ENCODE results near the gene FAM163A. TPM values are rescaled to one million over a fixed set of nuclear protein-coding genes. Genes with fewer than 3 reads are reported as not detected.
"Not testable (repeated sequence)": the region's sequence is repeated elsewhere in the genome, so short reads cannot be mapped to it uniquely, and the experiment has no call there.

FAM163A gene
- total and polyA plus RNA-seq, 7 experiments from 2014 or later = 0.06 to 0.17 (median 0.14) TPM; not detected in 4

DNA sequence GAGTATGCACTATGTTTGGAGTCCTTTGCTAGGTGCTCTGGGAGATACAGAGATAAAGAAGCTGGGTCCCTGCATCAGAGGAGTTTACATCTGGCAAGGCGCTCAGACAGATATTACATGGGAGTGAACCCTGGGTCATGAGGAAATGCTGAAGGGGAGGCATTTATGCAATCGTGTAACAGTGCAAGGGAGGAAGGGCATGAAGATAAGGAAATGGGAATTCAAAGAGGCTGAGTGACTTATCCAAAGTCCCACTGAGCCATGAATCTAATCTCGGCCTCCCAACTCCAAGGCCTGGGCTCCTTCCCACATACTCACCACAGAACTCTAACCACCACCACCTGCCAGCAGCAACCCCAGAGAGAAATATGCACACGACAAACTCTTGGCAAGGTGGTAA, 51.6 kb downstream of the FAM163A start:
- H3K4me3 Mint-ChIP-seq = no peak overlapping the region
- CTCF ChIA-PET = interaction anchor here (1.9 kb wide), 1 partner anchor 15 kb away, joined by 5 read pairs; no protein-coding TSS in a partner anchor

DNA sequence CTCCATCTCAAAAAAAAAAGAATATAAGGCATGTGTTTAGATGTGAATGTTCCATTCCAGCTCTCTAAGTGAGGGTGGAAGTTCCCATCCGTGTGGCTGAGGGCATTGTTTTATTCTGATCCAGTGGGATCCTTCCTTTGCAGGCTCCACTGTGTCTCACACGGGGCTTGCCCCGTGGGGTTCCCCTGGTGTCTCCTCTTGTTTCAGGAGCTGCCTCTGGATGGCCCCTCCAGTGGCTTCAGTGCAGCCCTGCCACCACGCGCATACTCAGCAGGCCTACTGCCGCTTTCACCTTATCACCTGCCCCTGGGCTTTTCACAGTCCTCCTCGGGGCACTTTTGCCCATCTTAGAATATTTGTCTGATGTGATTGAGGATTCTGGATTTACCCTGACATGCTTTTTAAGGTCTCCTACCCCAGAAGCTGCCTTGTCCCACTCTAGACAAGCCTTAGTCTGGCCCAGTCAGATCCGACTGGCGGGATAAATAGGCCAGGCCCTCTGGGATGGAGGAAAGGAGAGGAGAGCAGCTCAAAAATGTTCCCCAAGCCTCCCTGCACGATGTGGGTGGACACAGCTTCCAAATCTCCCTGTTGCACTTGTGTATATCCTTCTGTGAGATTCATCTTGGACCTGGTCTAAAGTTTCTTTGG, 55.2 kb downstream of the FAM163A start:
- ATAC-seq (no peak), DNase-seq (no peak)
- H3K36me3 Mint-ChIP-seq = no peaks in the 10 kb centered on the region
- ChIA-PET CTCF (interaction anchor here (1.1 to 1.4 kb wide), 3 partner anchors 11 to 369 kb away, joined by 4 to 5 read pairs (median 4); no protein-coding TSS in a partner anchor), POLR2A (no interaction called here)
- H3K27ac Mint-ChIP-seq = no peak overlapping the region
- Histone ChIP-seq H3K27ac (ENCODE audit: low read depth, low read length) (no peak overlapping the region), H3K4me3 (ENCODE audit: low read length) (no peak overlapping the region), H3K27me3 (ENCODE audit: control insufficient read depth in 2 of 2, insufficient read depth in 2 of 2, low read length in 2 of 2) (no peaks in the 10 kb centered on the region), H3K9me3 (ENCODE audit: control insufficient read depth in 2 of 3, low read length in 3 of 3) (no peaks in the 10 kb centered on the region), H3K4me1 (ENCODE audit: control insufficient read depth in 2 of 2, insufficient read depth in 2 of 2, low read length in 2 of 2) (no peaks in the 10 kb centered on the region), H3K36me3 (ENCODE audit: control insufficient read depth in 2 of 3, insufficient read depth in 3 of 3, low read length in 3 of 3) (no peaks in the 10 kb centered on the region)
- peaks cover 0 to 8% (median 0%) of the 10 kb centered on the region in 5 donors for H3K27me3 Mint-ChIP-seq
- no peak overlapping the region for H3K4me3 Mint-ChIP-seq
- H3K9me3 Mint-ChIP-seq = no peaks in the 10 kb centered on the region
- intact Hi-C loops (cut with micrococcal nuclease) = no loop called here
- peaks cover 0 to 2% (median 0%) of the 10 kb centered on the region in 7 donors for H3K4me1 Mint-ChIP-seq

More for the DNA sequence above, 51.6 kb downstream of the FAM163A start:
- POLR2A ChIA-PET = no interaction called here
- H3K27me3 Mint-ChIP-seq = peaks cover 0 to 14% (median 0%) of the 10 kb centered on the region in 5 donors
- peaks cover 0 to 2% (median 0%) of the 10 kb centered on the region in 7 donors for H3K4me1 Mint-ChIP-seq
- no peak overlapping the region for H3K4me3 ChIP-seq (ENCODE audit: low read length)
- H3K36me3 ChIP-seq (ENCODE audit: control insufficient read depth in 2 of 3, insufficient read depth in 3 of 3, low read length in 3 of 3) = no peaks in the 10 kb centered on the region
- H3K27me3 ChIP-seq (ENCODE audit: control insufficient read depth in 2 of 2, insufficient read depth in 2 of 2, low read length in 2 of 2) = no peaks in the 10 kb centered on the region
- no peak for DNase-seq
- H3K9me3 ChIP-seq (ENCODE audit: control insufficient read depth in 2 of 3, low read length in 3 of 3) = no peaks in the 10 kb centered on the region
- H3K27ac ChIP-seq (ENCODE audit: low read depth, low read length) = no peak overlapping the region
- intact Hi-C loops (cut with micrococcal nuclease) = no loop called here
- H3K27ac Mint-ChIP-seq = peak overlapping the region in 1 of 9 donors; percentile 28
- no peaks in the 10 kb centered on the region for H3K9me3 Mint-ChIP-seq
- no peaks in the 10 kb centered on the region for H3K36me3 Mint-ChIP-seq
- no peaks in the 10 kb centered on the region for H3K4me1 ChIP-seq (ENCODE audit: control insufficient read depth in 2 of 2, insufficient read depth in 2 of 2, low read length in 2 of 2)
- no peak for ATAC-seq

DNA sequence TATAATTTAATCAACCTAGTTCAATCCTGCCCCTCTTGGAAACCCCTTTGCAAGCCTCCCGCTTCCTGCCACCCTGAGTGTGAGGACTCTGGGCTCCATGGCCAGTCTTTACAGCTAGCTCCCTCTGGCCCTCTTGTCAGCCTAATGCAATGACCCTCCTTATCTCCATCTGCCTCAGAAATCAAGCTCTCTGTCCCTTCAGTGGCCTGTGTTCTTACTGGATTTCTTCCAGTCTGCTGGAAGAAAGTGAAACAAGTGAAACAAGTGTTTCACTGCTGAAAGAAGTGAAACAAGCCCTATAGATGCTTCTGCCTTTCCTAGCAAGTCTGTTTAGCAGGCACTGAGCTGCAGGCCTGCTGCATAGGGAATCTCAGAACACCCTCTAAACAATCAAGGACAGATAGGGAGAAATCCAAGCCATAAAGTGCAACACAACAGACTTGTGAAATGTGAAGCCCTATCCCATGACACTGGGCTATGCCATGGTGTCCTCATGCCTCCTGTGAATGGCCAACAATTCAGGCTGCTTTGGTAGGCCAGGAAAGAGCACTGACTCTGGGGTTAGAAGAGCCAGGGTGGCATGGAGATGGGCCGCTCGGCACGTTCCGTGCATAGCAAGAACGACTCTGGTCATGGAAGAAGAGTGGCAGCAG, 55.9 kb downstream of the FAM163A start:
- Histone ChIP-seq H3K36me3 (ENCODE audit: control insufficient read depth in 2 of 3, insufficient read depth in 3 of 3, low read length in 3 of 3) (no peaks in the 10 kb centered on the region), H3K27me3 (ENCODE audit: control insufficient read depth in 2 of 2, insufficient read depth in 2 of 2, low read length in 2 of 2) (no peaks in the 10 kb centered on the region), H3K27ac (ENCODE audit: low read depth, low read length) (no peak overlapping the region), H3K9me3 (ENCODE audit: control insufficient read depth in 2 of 3, low read length in 3 of 3) (no peaks in the 10 kb centered on the region), H3K4me3 (ENCODE audit: low read length) (no peak overlapping the region), H3K4me1 (ENCODE audit: control insufficient read depth in 2 of 2, insufficient read depth in 2 of 2, low read length in 2 of 2) (no peaks in the 10 kb centered on the region)
- Mint-ChIP-seq H3K9me3 (no peaks in the 10 kb centered on the region), H3K27ac (no peak overlapping the region), H3K36me3 (no peaks in the 10 kb centered on the region), H3K4me1 (peaks cover 0 to 2% (median 0%) of the 10 kb centered on the region in 7 donors), H3K27me3 (peaks cover 0 to 8% (median 0%) of the 10 kb centered on the region in 5 donors), H3K4me3 (no peak overlapping the region)
- POLR2A ChIA-PET = no interaction called here
- no peak for DNase-seq
- no peak for ATAC-seq
- CTCF ChIA-PET = interaction anchor here (1.3 kb wide), 1 partner anchor 11 kb away, joined by 5 read pairs; no protein-coding TSS in a partner anchor
- intact Hi-C loops (cut with micrococcal nuclease) = no loop called here

DNA sequence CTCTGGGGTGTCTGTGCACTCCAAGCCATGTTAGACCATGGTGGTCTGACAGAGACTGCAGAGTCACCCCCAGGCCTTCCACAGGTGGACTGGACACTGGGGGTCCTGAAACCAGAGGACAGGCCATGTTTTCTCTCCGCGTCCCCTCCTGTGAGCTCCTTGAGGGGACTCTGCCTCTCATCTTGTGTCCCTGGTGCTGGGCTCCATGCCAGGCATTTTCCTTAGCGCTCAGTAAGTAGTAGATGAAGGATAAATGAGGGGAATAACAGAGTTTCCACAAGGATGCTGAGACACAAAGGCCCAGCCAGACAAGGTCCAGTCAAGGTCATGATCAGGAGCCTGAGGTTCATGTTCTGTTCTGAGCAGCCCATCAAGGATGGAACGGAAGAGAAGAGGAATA, 57.4 kb downstream of the FAM163A start:
- Histone ChIP-seq H3K27me3 (ENCODE audit: control insufficient read depth in 2 of 2, insufficient read depth in 2 of 2, low read length in 2 of 2) (no peaks in the 10 kb centered on the region), H3K36me3 (ENCODE audit: control insufficient read depth in 2 of 3, insufficient read depth in 3 of 3, low read length in 3 of 3) (no peaks in the 10 kb centered on the region), H3K4me3 (ENCODE audit: low read length) (no peak overlapping the region), H3K4me1 (ENCODE audit: control insufficient read depth in 2 of 2, insufficient read depth in 2 of 2, low read length in 2 of 2) (no peaks in the 10 kb centered on the region), H3K27ac (ENCODE audit: low read depth, low read length) (no peak overlapping the region), H3K9me3 (ENCODE audit: control insufficient read depth in 2 of 3, low read length in 3 of 3) (no peaks in the 10 kb centered on the region)
- ATAC-seq (no peak), DNase-seq (no peak)
- intact Hi-C loops (cut with micrococcal nuclease) = no loop called here
- Mint-ChIP-seq H3K27me3 (peaks cover 0 to 6% (median 0%) of the 10 kb centered on the region in 5 donors), H3K36me3 (no peaks in the 10 kb centered on the region), H3K4me3 (no peak overlapping the region), H3K9me3 (no peaks in the 10 kb centered on the region), H3K27ac (no peak overlapping the region), H3K4me1 (no peaks in the 10 kb centered on the region)
- ChIA-PET CTCF (no interaction called here), POLR2A (no interaction called here)

DNA sequence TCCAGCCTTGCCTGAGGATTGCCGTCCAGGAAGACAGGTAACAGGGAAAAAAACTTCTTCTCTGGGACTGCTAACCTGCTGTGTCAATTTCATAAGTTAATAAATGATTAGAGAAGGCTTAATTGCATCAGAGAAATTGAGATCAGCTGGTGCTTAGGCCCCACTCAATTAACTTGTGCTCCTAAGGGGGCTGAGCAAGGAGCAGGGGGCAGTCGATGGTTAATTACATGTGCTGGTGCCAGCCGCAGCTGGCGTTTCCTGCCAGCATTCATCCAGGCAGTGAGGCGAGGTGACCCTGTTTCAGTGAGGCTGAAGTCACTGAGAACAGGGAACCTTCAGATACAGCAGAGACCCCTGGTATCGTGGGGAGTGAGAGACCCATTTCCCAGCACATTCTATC, 60.0 kb downstream of the FAM163A start:
- H3K4me3 Mint-ChIP-seq = no peak overlapping the region
- H3K36me3 Mint-ChIP-seq = no peaks in the 10 kb centered on the region
- no peak overlapping the region for H3K27ac Mint-ChIP-seq
- Histone ChIP-seq H3K36me3 (ENCODE audit: control insufficient read depth in 2 of 3, insufficient read depth in 3 of 3, low read length in 3 of 3) (no peaks in the 10 kb centered on the region), H3K4me1 (ENCODE audit: control insufficient read depth in 2 of 2, insufficient read depth in 2 of 2, low read length in 2 of 2) (no peaks in the 10 kb centered on the region), H3K27me3 (ENCODE audit: control insufficient read depth in 2 of 2, insufficient read depth in 2 of 2, low read length in 2 of 2) (no peaks in the 10 kb centered on the region), H3K4me3 (ENCODE audit: low read length) (no peak overlapping the region), H3K27ac (ENCODE audit: low read depth, low read length) (no peak overlapping the region), H3K9me3 (ENCODE audit: control insufficient read depth in 2 of 3, low read length in 3 of 3) (no peaks in the 10 kb centered on the region)
- no peak for DNase-seq
- H3K27me3 Mint-ChIP-seq = peaks cover 0 to 6% (median 0%) of the 10 kb centered on the region in 5 donors
- POLR2A ChIA-PET = no interaction called here
- intact Hi-C loops (cut with micrococcal nuclease) = no loop called here
- no peaks in the 10 kb centered on the region for H3K9me3 Mint-ChIP-seq
- ATAC-seq = no peak
- H3K4me1 Mint-ChIP-seq = no peaks in the 10 kb centered on the region
- CTCF ChIA-PET = no interaction called here

DNA sequence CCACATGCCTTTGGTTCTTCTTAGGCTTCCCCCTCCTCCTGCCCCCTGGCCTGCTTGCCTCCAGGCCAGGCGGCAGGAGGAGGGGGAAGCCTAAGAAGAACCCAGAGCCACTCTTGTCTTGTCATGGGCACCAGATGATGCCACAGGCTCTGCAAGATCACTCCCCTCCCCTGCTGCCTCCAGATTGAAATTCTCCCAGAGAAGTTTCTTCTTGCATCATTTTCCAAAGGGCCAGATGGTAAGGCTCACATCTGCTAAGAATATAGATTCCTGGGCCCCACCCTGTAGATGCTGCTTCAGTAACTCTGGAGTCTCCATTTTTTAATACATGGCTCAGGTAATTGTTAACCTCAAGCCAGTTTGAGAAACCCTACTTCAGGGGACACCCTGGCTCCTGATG, 60.8 kb downstream of the FAM163A start:
- Histone ChIP-seq H3K27me3 (ENCODE audit: control insufficient read depth in 2 of 2, insufficient read depth in 2 of 2, low read length in 2 of 2) (no peaks in the 10 kb centered on the region), H3K4me3 (ENCODE audit: low read length) (no peak overlapping the region), H3K36me3 (ENCODE audit: control insufficient read depth in 2 of 3, insufficient read depth in 3 of 3, low read length in 3 of 3) (no peaks in the 10 kb centered on the region), H3K9me3 (ENCODE audit: control insufficient read depth in 2 of 3, low read length in 3 of 3) (no peaks in the 10 kb centered on the region), H3K27ac (ENCODE audit: low read depth, low read length) (no peak overlapping the region), H3K4me1 (ENCODE audit: control insufficient read depth in 2 of 2, insufficient read depth in 2 of 2, low read length in 2 of 2) (no peaks in the 10 kb centered on the region)
- Mint-ChIP-seq H3K36me3 (no peaks in the 10 kb centered on the region), H3K4me1 (no peaks in the 10 kb centered on the region), H3K9me3 (no peaks in the 10 kb centered on the region), H3K27ac (no peak overlapping the region), H3K27me3 (peaks cover 0 to 6% (median 0%) of the 10 kb centered on the region in 5 donors), H3K4me3 (no peak overlapping the region)
- ATAC-seq (no peak), DNase-seq (no peak)
- intact Hi-C loops (cut with micrococcal nuclease) = no loop called here
- CTCF ChIA-PET = no interaction called here
- POLR2A ChIA-PET = no interaction called here

DNA sequence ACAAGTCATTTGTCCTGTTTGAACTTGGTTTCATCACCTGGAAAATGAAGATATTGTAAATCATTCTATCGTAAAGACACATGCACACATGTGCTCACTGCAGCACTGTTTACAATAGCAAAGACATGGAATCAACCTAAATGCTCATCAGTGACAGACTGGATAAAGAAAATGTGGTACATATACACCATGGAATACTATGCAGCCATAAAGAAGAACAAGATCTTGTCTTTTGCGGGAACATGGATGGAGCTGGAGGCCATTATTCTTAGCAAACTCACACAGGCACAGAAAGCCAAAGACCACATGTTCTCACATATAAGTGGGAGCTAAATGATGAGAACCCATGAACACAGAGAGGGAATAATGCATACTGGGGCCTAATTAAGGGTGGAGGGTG, 61.3 kb downstream of the FAM163A start:
- H3K36me3 ChIP-seq (ENCODE audit: control insufficient read depth in 2 of 3, insufficient read depth in 3 of 3, low read length in 3 of 3); H3K36me3 Mint-ChIP-seq; H3K27ac Mint-ChIP-seq; H3K27ac ChIP-seq (ENCODE audit: low read depth, low read length); H3K4me1 ChIP-seq (ENCODE audit: control insufficient read depth in 2 of 2, insufficient read depth in 2 of 2, low read length in 2 of 2); DNase-seq; H3K4me1 Mint-ChIP-seq; H3K4me3 Mint-ChIP-seq; intact Hi-C loops (cut with micrococcal nuclease); H3K4me3 ChIP-seq (ENCODE audit: low read length); H3K27me3 Mint-ChIP-seq; ATAC-seq; H3K9me3 Mint-ChIP-seq; H3K9me3 ChIP-seq (ENCODE audit: control insufficient read depth in 2 of 3, low read length in 3 of 3); H3K27me3 ChIP-seq (ENCODE audit: control insufficient read depth in 2 of 2, insufficient read depth in 2 of 2, low read length in 2 of 2); POLR2A ChIA-PET; CTCF ChIA-PET: not testable (repeated sequence)

Measured in naive thymus-derived CD4-positive, alpha-beta T cell (primary cell).